GM12873 (cell line): ENCODE data around the gene ADGRD1.

Source experiments
- CTCF ChIP-seq: IDR thresholded peaks from 2 replicates; pipeline ENCODE4 v1.5.1; 2012; ENCODE audit warnings: low read depth, mild to moderate bottlenecking, moderate library complexity, low read length, control low read depth; ENCODE audit not compliant: insufficient read depth; ENCODE audit errors: missing control alignments

ADGRD1 gene

GRCh38 chr12:131140069-131140435 is 186.3 kb downstream of the ADGRD1 start:
- no peak for TF ChIP-seq CTCF

GRCh38 chr12:131140697-131141096 is 187.0 kb downstream of the ADGRD1 start:
- no peak for TF ChIP-seq CTCF

- TF ChIP-seq CTCF: no peak
Observed at GRCh38 chr12:131141514-131141913, 187.8 kb downstream of the ADGRD1 start.

- TF ChIP-seq CTCF: no peak
Observed at GRCh38 chr12:131142891-131143657, 189.4 kb downstream of the ADGRD1 start.

- TF ChIP-seq CTCF: no peak
Observed at GRCh38 chr12:131146173-131146675, 192.5 kb downstream of the ADGRD1 start.

- no peak for TF ChIP-seq CTCF
Observed at GRCh38 chr12:131147293-131147692, 193.6 kb downstream of the ADGRD1 start.

GRCh38 chr12:131147894-131148293 is 194.2 kb downstream of the ADGRD1 start:
- TF ChIP-seq CTCF: no peak
